A673 (cell line): ENCODE measurements around the gene KCNC1.

Experiments
- EZH2 ChIP-seq: fragments of 200-600 bp; sonication (generic); IDR thresholded peaks from 2 replicates; pipeline ENCODE4 v1.6.1; 2017; ENCODE audit warnings: borderline replicate concordance, low read depth, mild to moderate bottlenecking, mixed read lengths, antibody characterized with exemption, low read length; ENCODE audit not compliant: poor library complexity, severe bottlenecking
- TF ChIP-seq, protein P1 (sequence below): fragments of 300-800, 200-600 bp; sonication (generic); conservative IDR thresholded peaks from 2 replicates; pipeline ENCODE4 v1.5.1; 2017; ENCODE audit warnings: low read depth, mild to moderate bottlenecking, antibody characterized with exemption, low read length, moderate library complexity, mixed read lengths

- TF ChIP-seq, protein P1, sequence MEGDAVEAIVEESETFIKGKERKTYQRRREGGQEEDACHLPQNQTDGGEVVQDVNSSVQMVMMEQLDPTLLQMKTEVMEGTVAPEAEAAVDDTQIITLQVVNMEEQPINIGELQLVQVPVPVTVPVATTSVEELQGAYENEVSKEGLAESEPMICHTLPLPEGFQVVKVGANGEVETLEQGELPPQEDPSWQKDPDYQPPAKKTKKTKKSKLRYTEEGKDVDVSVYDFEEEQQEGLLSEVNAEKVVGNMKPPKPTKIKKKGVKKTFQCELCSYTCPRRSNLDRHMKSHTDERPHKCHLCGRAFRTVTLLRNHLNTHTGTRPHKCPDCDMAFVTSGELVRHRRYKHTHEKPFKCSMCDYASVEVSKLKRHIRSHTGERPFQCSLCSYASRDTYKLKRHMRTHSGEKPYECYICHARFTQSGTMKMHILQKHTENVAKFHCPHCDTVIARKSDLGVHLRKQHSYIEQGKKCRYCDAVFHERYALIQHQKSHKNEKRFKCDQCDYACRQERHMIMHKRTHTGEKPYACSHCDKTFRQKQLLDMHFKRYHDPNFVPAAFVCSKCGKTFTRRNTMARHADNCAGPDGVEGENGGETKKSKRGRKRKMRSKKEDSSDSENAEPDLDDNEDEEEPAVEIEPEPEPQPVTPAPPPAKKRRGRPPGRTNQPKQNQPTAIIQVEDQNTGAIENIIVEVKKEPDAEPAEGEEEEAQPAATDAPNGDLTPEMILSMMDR, result no peak
- no peak for TF ChIP-seq EZH2
Observed at GRCh38 chr11:17767301-17767885, 32.8 kb downstream of the KCNC1 start.
